HFF-Myc (cell line): ENCODE results near the gene NR0B2.
"Not testable (repeated sequence)": the region's sequence is repeated elsewhere in the genome, so short reads cannot be mapped to it uniquely, and the experiment has no call there.

Experiments
- DNase-seq: peaks from one replicate; pipeline ENCODE4 v3.0.0-alpha.2; 2011; ENCODE audit warnings: low read depth; ENCODE audit errors: extremely low read depth
- H3K4me3 ChIP-seq: replicated peaks from 2 replicates; pipeline ENCODE4 v1.5.1; 2011; ENCODE audit warnings: low read depth, mild to moderate bottlenecking, control low read depth, low read length
- CTCF ChIP-seq: IDR thresholded peaks from 2 replicates; pipeline ENCODE4 v1.5.1; 2012; ENCODE audit warnings: mild to moderate bottlenecking, low read depth, low read length, control low read depth; ENCODE audit errors: missing control alignments

The NR0B2 gene

GRCh38 chr1:26956321-26956720 is 42.5 kb upstream of the NR0B2 start:
- H3K4me3 ChIP-seq: no peak overlapping the region
- TF ChIP-seq CTCF: no peak
- no peak for DNase-seq

GRCh38 chr1:26953374-26953773 is 39.6 kb upstream of the NR0B2 start:
- DNase-seq: no peak
- no peak for TF ChIP-seq CTCF
- H3K4me3 ChIP-seq: no peak overlapping the region

GRCh38 chr1:26951821-26952497 is 38.2 kb upstream of the NR0B2 start:
- no peak for TF ChIP-seq CTCF
- H3K4me3 ChIP-seq: no peak overlapping the region
- DNase-seq: no peak

GRCh38 chr1:26951216-26951615 is 37.4 kb upstream of the NR0B2 start:
- H3K4me3 ChIP-seq: no peak overlapping the region
- no peak for DNase-seq
- TF ChIP-seq CTCF: no peak

DNA sequence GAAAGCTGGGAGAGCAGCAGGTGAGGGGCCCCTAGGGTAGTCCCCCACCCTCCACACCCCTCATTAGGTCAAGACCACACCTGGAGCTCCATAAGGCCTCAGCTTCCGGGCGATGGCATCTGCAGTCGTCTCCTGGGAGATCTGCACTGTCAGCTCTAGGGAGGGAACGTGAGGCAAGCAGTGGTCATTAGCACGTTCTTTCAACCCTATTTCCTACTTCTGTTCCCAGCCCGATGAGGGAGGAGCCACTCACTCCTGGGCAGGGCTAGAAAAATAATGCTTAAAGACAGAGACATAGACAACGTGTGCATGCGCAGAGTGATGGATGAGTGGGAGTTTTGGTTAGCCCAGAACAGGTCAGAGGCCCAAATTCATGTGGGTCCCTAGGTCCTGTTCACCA is 36.8 kb upstream of the NR0B2 start:
- no peak for DNase-seq
- no peak for TF ChIP-seq CTCF
- no peak overlapping the region for H3K4me3 ChIP-seq

GRCh38 chr1:26949926-26950319 is 36.1 kb upstream of the NR0B2 start:
- no peak for DNase-seq
- TF ChIP-seq CTCF: no peak
- no peak overlapping the region for H3K4me3 ChIP-seq

DNA sequence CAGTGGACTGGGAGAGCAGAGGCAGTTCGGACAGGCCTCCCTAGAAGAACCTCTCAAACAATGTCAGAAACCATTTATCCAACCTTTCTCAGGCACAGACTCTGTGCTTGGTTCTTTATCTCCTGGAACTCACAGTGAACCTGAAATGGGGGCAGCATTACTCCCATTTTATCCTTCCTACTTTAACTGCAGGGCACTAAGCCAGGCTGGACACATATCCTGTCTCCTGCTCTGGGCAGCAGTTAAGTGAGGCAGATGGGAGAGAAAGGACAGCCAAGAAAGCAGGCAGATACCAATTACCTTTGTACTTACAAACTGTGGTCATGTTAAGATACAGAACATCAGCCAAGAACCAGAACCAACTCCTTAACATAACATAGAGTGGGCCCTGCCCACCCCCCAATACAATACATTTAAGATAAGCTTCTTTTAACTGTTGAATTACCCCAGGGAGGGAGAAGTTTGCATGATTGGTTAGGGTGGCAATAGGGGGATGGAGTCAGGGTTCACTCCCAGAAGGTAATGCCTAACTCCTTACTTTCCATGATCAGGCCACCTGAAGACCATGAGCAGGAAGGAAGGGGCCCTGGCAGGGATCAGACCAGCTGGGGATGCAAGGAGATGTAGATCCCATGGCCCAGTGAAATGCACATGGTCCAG is 35.6 kb upstream of the NR0B2 start:
- no peak for DNase-seq
- no peak for TF ChIP-seq CTCF
- no peak overlapping the region for H3K4me3 ChIP-seq

GRCh38 chr1:26948725-26949057 is 34.9 kb upstream of the NR0B2 start:
- not testable (repeated sequence) for DNase-seq, H3K4me3 ChIP-seq
